ENCODE measurements around the gene ZBTB17.
"Not testable (repeated sequence)": the region's sequence is repeated elsewhere in the genome, so short reads cannot be mapped to it uniquely, and the experiment has no call there.

Gene ZBTB17

GRCh38 chr1:16010837-16011236 is 34.9 kb upstream of the ZBTB17 start:
- no peak for DNase-seq

GRCh38 chr1:16009678-16010077 is 33.8 kb upstream of the ZBTB17 start:
- DNase-seq = no peak

- DNase-seq = peak; percentile 68 to 75
Measured at GRCh38 chr1:16009030-16009460, 33.1 kb upstream of the ZBTB17 start.

GRCh38 chr1:16007671-16008341 is 31.9 kb upstream of the ZBTB17 start:
- no peak for DNase-seq

- DNase-seq = no peak
Measured at GRCh38 chr1:16006552-16007485, 30.9 kb upstream of the ZBTB17 start.

GRCh38 chr1:16006010-16006409 is 30.1 kb upstream of the ZBTB17 start:
- no peak for DNase-seq

GRCh38 chr1:16005597-16005996 is 29.7 kb upstream of the ZBTB17 start:
- DNase-seq = no peak

GRCh38 chr1:16001274-16001673 is 25.4 kb upstream of the ZBTB17 start:
- not testable (repeated sequence) for DNase-seq

GRCh38 chr1:15998929-15999328 is 23.0 kb upstream of the ZBTB17 start:
- no peak for DNase-seq

GRCh38 chr1:15997637-15998280 is 21.9 kb upstream of the ZBTB17 start:
- no peak for DNase-seq

- DNase-seq = no peak
Measured at GRCh38 chr1:15997076-15997585, 21.2 kb upstream of the ZBTB17 start.

GRCh38 chr1:15994590-15995351 is 18.9 kb upstream of the ZBTB17 start:
- no peak for DNase-seq

GRCh38 chr1:15994081-15994480 is 18.2 kb upstream of the ZBTB17 start:
- no peak for DNase-seq

- DNase-seq = no peak
Measured at GRCh38 chr1:15993666-15994065, 17.8 kb upstream of the ZBTB17 start.

- no peak for DNase-seq
Measured at GRCh38 chr1:15992582-15993500, 16.9 kb upstream of the ZBTB17 start.

- DNase-seq = no peak
Measured at GRCh38 chr1:15992187-15992553, 16.3 kb upstream of the ZBTB17 start.

GRCh38 chr1:15991427-15992186 is 15.7 kb upstream of the ZBTB17 start:
- no peak for DNase-seq

GRCh38 chr1:15989776-15990175 is 13.9 kb upstream of the ZBTB17 start:
- DNase-seq = no peak

- no peak for DNase-seq
Measured at GRCh38 chr1:15988856-15989736, 13.2 kb upstream of the ZBTB17 start.

Data from NCI-H2081 (cell line).